CD4-positive, alpha-beta T cell (primary cell): ENCODE data around the gene TPO. TPM values are rescaled to one million over a fixed set of nuclear protein-coding genes. Genes with fewer than 3 reads are reported as not detected.

ENCODE experiments used
- ATAC-seq: fragments of 200-7000 bp; cut with Tn5 transposase; one replicate; pipeline ENCODE4 v1.10.0; 2022; ENCODE audit warnings: mild to moderate bottlenecking; ENCODE audit not compliant: poor library complexity
- CTCF ChIA-PET: fragments of 350-600 bp; sonication (Branson Sonifier 250); formaldehyde crosslinking; loops from one replicate; lab custom pipeline; 2021; ENCODE audit warnings: antibody characterized with exemption, inconsistent platforms; lab: Charles Lee
- POLR2A ChIA-PET: fragments of 350-600 bp; sonication (Branson Sonifier 250); formaldehyde crosslinking; loops from one replicate; lab custom pipeline; 2021; ENCODE audit warnings: antibody characterized with exemption, inconsistent platforms; lab: Charles Lee
- DNase-seq, 14 experiments: peaks; one replicate each; pipeline ENCODE4 v3.0.0-alpha.2; 2013 to 2020; ENCODE audit warnings: mixed read lengths in 2 of 14
- H3K27ac ChIP-seq, 2 donors: one replicate each; pipeline versions ENCODE4 v1.5.1 to v1.7.0; 2013; ENCODE audit warnings: low read length in 2 of 2, low read depth in 1 of 2, mild to moderate bottlenecking in 1 of 2
- H3K27me3 ChIP-seq, 2 experiments: 1 replicate in 1 of 2; 2 replicates in 1 of 2; pipeline versions ENCODE4 v1.6.1 to v1.7.0; 2013; ENCODE audit warnings: low read length in 2 of 2, control low read depth in 1 of 2, mild to moderate bottlenecking in 1 of 2, moderate library complexity in 1 of 2; ENCODE audit not compliant: insufficient read depth in 2 of 2, control insufficient read depth in 1 of 2
- H3K36me3 ChIP-seq: one replicate; pipeline ENCODE4 v1.6.1; 2013; ENCODE audit warnings: low read length, control low read depth; ENCODE audit not compliant: insufficient read depth
- H3K4me1 ChIP-seq: one replicate; pipeline ENCODE4 v1.6.1; 2013; ENCODE audit warnings: low read length, control low read depth; ENCODE audit not compliant: insufficient read depth
- H3K4me3 ChIP-seq: one replicate; pipeline ENCODE4 v1.5.1; 2013; ENCODE audit warnings: mild to moderate bottlenecking, low read length, moderate library complexity
- H3K9me3 ChIP-seq, 2 experiments: 1 replicate in 1 of 2; 2 replicates in 1 of 2; pipeline versions ENCODE4 v1.6.1 to v1.7.0; 2013; ENCODE audit warnings: low read length in 2 of 2, mild to moderate bottlenecking in 2 of 2, control low read depth in 1 of 2, moderate library complexity in 1 of 2; ENCODE audit not compliant: control insufficient read depth in 1 of 2, insufficient read depth in 1 of 2
- H3K27ac Mint-ChIP-seq: one replicate; pipeline ENCODE4 v1.8.0; 2020; ENCODE audit warnings: mixed read lengths
- H3K27me3 Mint-ChIP-seq: one replicate; pipeline ENCODE4 v1.8.0; 2021; ENCODE audit warnings: mixed read lengths
- H3K36me3 Mint-ChIP-seq: one replicate; pipeline ENCODE4 v1.8.0; 2021; ENCODE audit warnings: low read depth, mixed read lengths
- H3K4me1 Mint-ChIP-seq: one replicate; pipeline ENCODE4 v1.8.0; 2021; ENCODE audit warnings: low read depth, mixed read lengths
- H3K4me3 Mint-ChIP-seq: one replicate; pipeline ENCODE4 v1.8.0; 2020; ENCODE audit warnings: mild to moderate bottlenecking, mixed read lengths
- H3K9me3 Mint-ChIP-seq: one replicate; pipeline ENCODE4 v1.8.0; 2020; ENCODE audit warnings: mixed read lengths
- intact Hi-C, 2 experiments: fragments of 100-400 bp; cut with DNase I in 1 of 2; cut with micrococcal nuclease in 1 of 2; formaldehyde crosslinking; loops; one replicate each; pipeline versions ENCODE4 v1.15.1 to v1.9.0; 2023 to 2025; cut with DNase I, micrococcal nuclease
- total RNA-seq, 174 experiments: library from RNA in 2 of 174; stranded (reverse) in 2 of 174; gene quantifications; one replicate each; pipeline ENCODE4 v1.2.3 and lab custom pipeline; 2021 to 2026
- TF ChIP-seq, protein P1 (sequence below): fragments of 200-600 bp; IDR thresholded peaks from one replicate; pipeline ENCODE4 v1.8.0; 2022; ENCODE audit warnings: antibody characterized with exemption, mild to moderate bottlenecking

The TPO gene
- total RNA-seq, 2 experiments from 2014 or later: 0.27 TPM; not detected in 1

DNA sequence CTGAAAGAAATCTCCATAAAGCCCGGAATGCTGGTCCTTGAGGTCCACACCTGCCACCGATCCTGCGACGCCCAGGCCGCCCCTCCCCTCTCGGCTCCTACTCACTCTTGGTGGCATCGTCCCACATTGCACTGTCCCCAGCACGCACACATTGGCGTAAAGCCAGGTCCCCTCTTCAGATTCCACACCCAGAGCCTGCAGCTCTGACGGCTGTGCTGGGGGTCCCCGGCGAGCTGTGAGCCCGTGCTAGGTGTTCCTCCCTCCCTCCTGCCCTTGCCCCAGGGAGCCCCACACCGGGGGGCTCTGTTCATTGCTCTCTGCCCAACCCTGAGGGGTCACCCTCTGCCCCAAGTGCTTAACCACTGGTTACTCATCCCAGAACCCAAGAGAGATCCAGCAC is 8.5 kb downstream of the TPO start:
- no peak overlapping the region for H3K27ac Mint-ChIP-seq
- DNase-seq: no peak
- ATAC-seq: no peak
- H3K36me3 Mint-ChIP-seq: no peaks in the 10 kb centered on the region
- ChIA-PET CTCF (no interaction called here), POLR2A (no interaction called here)
- Histone ChIP-seq H3K36me3 (no peaks in the 10 kb centered on the region), H3K4me3 (no peak overlapping the region), H3K27me3 (no peaks in the 10 kb centered on the region), H3K9me3 (no peaks in the 10 kb centered on the region), H3K4me1 (no peaks in the 10 kb centered on the region), H3K27ac (no peak overlapping the region)
- H3K27me3 Mint-ChIP-seq: peaks cover 10% of the 10 kb centered on the region
- intact Hi-C loops: no loop called here
- no peaks in the 10 kb centered on the region for H3K4me1 Mint-ChIP-seq
- H3K9me3 Mint-ChIP-seq: no peaks in the 10 kb centered on the region
- H3K4me3 Mint-ChIP-seq: no peak overlapping the region
- TF ChIP-seq, protein P1, sequence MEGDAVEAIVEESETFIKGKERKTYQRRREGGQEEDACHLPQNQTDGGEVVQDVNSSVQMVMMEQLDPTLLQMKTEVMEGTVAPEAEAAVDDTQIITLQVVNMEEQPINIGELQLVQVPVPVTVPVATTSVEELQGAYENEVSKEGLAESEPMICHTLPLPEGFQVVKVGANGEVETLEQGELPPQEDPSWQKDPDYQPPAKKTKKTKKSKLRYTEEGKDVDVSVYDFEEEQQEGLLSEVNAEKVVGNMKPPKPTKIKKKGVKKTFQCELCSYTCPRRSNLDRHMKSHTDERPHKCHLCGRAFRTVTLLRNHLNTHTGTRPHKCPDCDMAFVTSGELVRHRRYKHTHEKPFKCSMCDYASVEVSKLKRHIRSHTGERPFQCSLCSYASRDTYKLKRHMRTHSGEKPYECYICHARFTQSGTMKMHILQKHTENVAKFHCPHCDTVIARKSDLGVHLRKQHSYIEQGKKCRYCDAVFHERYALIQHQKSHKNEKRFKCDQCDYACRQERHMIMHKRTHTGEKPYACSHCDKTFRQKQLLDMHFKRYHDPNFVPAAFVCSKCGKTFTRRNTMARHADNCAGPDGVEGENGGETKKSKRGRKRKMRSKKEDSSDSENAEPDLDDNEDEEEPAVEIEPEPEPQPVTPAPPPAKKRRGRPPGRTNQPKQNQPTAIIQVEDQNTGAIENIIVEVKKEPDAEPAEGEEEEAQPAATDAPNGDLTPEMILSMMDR: no peak

DNA sequence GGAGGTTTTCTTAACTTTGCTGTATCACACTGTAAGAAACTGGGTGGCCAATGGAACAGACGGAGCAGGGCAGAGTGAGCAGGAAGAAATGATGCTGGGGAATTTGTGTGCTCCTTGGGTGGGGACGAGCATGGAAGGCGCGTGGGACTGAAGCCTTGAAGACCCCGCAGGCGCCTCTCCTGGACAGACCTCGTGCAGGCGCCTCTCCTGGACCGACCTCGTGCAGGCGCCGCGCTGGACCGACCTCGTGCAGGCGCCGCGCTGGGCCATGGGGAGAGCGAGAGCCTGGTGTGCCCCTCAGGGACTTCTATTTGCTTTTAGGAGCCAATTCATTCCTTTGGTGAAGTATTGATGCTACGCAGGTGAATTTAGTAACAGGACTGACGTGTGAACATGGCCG is 8.9 kb downstream of the TPO start:
- H3K27me3 ChIP-seq: no peaks in the 10 kb centered on the region
- CTCF ChIA-PET: no interaction called here
- Mint-ChIP-seq H3K4me1 (no peaks in the 10 kb centered on the region), H3K4me3 (no peak overlapping the region), H3K27ac (no peak overlapping the region), H3K36me3 (no peaks in the 10 kb centered on the region), H3K27me3 (peaks cover 10% of the 10 kb centered on the region), H3K9me3 (no peaks in the 10 kb centered on the region)
- H3K27ac ChIP-seq: no peak overlapping the region
- intact Hi-C loops: no loop called here
- DNase-seq: no peak
- H3K36me3 ChIP-seq: no peaks in the 10 kb centered on the region
- no peak overlapping the region for H3K4me3 ChIP-seq
- TF ChIP-seq, protein P1: no peak
- POLR2A ChIA-PET: no interaction called here
- H3K9me3 ChIP-seq: no peaks in the 10 kb centered on the region
- H3K4me1 ChIP-seq: no peaks in the 10 kb centered on the region
- no peak for ATAC-seq

DNA sequence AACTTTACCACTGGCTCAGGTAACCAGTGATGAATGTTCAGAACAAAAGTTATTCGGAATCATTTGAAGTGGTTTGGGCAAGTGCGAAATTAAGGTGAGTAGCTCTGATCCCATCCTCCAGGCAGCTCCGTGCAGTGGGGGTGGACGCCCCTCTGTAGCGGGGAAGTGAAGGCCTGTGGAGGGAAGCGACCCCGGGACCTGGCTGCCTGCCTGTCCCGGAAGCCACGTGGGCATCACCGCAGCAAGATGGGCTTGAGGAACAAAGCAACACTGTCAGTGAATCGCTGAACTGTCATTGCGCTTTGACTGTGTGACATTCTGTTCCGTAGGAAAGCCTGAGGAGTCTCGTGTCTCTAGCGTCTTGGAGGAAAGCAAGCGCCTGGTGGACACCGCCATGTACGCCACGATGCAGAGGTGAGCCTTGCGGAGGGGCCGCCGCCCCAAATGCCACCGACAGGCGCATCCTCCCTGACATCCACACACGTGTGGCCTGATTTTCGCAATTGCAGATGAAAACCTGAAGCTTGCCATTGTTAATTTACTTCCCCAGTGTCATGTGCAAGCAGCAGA is 9.5 kb downstream of the TPO start:
- Histone ChIP-seq H3K27ac (no peak overlapping the region), H3K9me3 (no peaks in the 10 kb centered on the region), H3K36me3 (no peaks in the 10 kb centered on the region), H3K27me3 (no peaks in the 10 kb centered on the region), H3K4me3 (no peak overlapping the region), H3K4me1 (no peaks in the 10 kb centered on the region)
- POLR2A ChIA-PET: no interaction called here
- Mint-ChIP-seq H3K27me3 (peaks cover 10% of the 10 kb centered on the region), H3K9me3 (no peaks in the 10 kb centered on the region), H3K36me3 (no peaks in the 10 kb centered on the region), H3K4me3 (no peak overlapping the region), H3K4me1 (no peaks in the 10 kb centered on the region), H3K27ac (no peak overlapping the region)
- DNase-seq (no peak), ATAC-seq (no peak)
- CTCF ChIA-PET: no interaction called here
- intact Hi-C loops: no loop called here
- TF ChIP-seq, protein P1: no peak
